Measurements from ENCODE around the gene CMTM4. TPM values are rescaled to one million over a fixed set of nuclear protein-coding genes. Genes with fewer than 3 reads are reported as not detected.

The CMTM4 gene
- total and polyA plus RNA-seq, 2 of the 8 experiments (the other 6 are each of a cell fraction or from before 2014, with no cell fraction given) = 35.3 to 51.7 TPM

GRCh38 chr16:66714062-66714461 is 17.5 kb upstream of the CMTM4 start:
- Histone ChIP-seq H4K8ac (ENCODE audit: extremely low read depth, insufficient read depth, low read length) (no peak overlapping the region), H4K20me1 (replicated peaks in 1 of 2; ENCODE audit: control insufficient read depth in 1 of 2, insufficient read depth in 2 of 2, low read length in 2 of 2) (peaks cover 2 to 5% of the 10 kb centered on the region in 2 experiments), H3K27ac (ENCODE audit: low read depth, low read length) (no peak overlapping the region), H2BK20ac (ENCODE audit: low read length) (no peak overlapping the region), H3K79me2 (ENCODE audit: control insufficient read depth in 1 of 2, insufficient read depth in 2 of 2, low read length in 2 of 2) (no peaks in the 10 kb centered on the region), H3K56ac (replicated peaks; ENCODE audit: insufficient read length, low read depth, low read length) (no peak overlapping the region), H3K9me3 (ENCODE audit: insufficient read depth in 2 of 2, low read depth in 1 of 2, low read length in 1 of 2) (no peaks in the 10 kb centered on the region), H2AFZ (ENCODE audit: low read length) (no peak overlapping the region), H3K36me3 (ENCODE audit: control insufficient read depth in 2 of 4, insufficient read depth in 4 of 4, low read length in 3 of 4) (peaks cover 0 to 4% (median 1%) of the 10 kb centered on the region in 4 experiments; a peak in 3 of 8 replicates), H4K5ac (ENCODE audit: insufficient read length, low read depth, low read length) (no peak overlapping the region), H3K23me2 (ENCODE audit: low read depth, low read length) (0 out of 2 replicates have a peak, but pooled peaks cover 2% of the 10 kb centered on the region), H3K9ac (replicated peaks in 1 of 4; ENCODE audit: extremely low read depth in 1 of 4, low read depth in 3 of 4, low read length in 3 of 4) (no peak overlapping the region), H3K79me1 (ENCODE audit: low read depth, low read length) (no peaks in the 10 kb centered on the region; the same call in 1 of the 2 replicates), H3K4me3 (ENCODE audit: extremely low read depth in 1 of 4, insufficient read depth in 2 of 4, low read depth in 3 of 4, low read length in 4 of 4) (no peak overlapping the region), H3K18ac (ENCODE audit: extremely low read depth, low read length) (no peak overlapping the region), H3K27me3 (replicated peaks in 1 of 4; ENCODE audit: control insufficient read depth in 3 of 4, extremely low read depth in 1 of 4, insufficient read depth in 3 of 4, low read length in 3 of 4) (no peaks in the 10 kb centered on the region), H3K14ac (ENCODE audit: insufficient read length) (no peak overlapping the region), H4K91ac (replicated peaks; ENCODE audit: insufficient read length, low read length) (no peak overlapping the region), H3K4ac (replicated peaks; ENCODE audit: insufficient read length, low read depth, low read length) (no peak overlapping the region), H3K23ac (ENCODE audit: insufficient read length) (no peak overlapping the region), H3K4me1 (replicated peaks in 1 of 4; ENCODE audit: control insufficient read depth in 3 of 4, insufficient read depth in 4 of 4, low read length in 3 of 4) (no peaks in the 10 kb centered on the region), H2BK15ac (ENCODE audit: low read length) (no peak overlapping the region), H2BK5ac (ENCODE audit: low read depth, low read length) (no peak overlapping the region), H3K4me2 (ENCODE audit: insufficient read depth in 1 of 2, low read depth in 2 of 2, low read length in 2 of 2) (no peak overlapping the region), H2BK120ac (replicated peaks; ENCODE audit: low read depth, low read length) (no peak overlapping the region), H2BK12ac (ENCODE audit: low read depth, low read length) (no peak overlapping the region), H2AK5ac (ENCODE audit: low read depth, low read length) (no peak overlapping the region)
- no peak for FAIRE-seq
- WGBS, 2 experiments (ENCODE audit: extremely low coverage in 1 of 2, insufficient coverage in 1 of 2, insufficient read length in 1 of 2, insufficient replicate concordance in 2 of 2, low coverage in 1 of 2, low lambda C conversion rate in 2 of 2, missing lambda C conversion rate in 1 of 2) = 92% methylated on average over 5 of the region's 6 CpGs; no CpG with 5 or more reads in 1 of the 2 experiments
- POLR2A ChIA-PET (ENCODE audit: partially characterized antibody) = interaction anchor here (0.6 to 2.7 kb wide), 5 partner anchors 9 to 37 kb away, joined by 3 to 11 read pairs (median 4); partner anchors contain the start of gene DYNC1LI2
- no peak for DNase-seq (ENCODE audit: low read depth in 1 of 2, low spot score in 2 of 2)
- CTCF ChIA-PET (ENCODE audit: partially characterized antibody) = interaction anchor here (0.7 to 3.0 kb wide), 7 partner anchors 9 to 114 kb away, joined by 3 to 15 read pairs (median 5); no protein-coding TSS in a partner anchor
- TF ChIP-seq CHD1 (IDR thresholded peaks at IDR 0.05; ENCODE audit: low read depth, low read length) = no peak
- TF ChIP-seq SP2 (IDR thresholded peaks at IDR 0.05; ENCODE audit: low read length) = no peak
- TF ChIP-seq BRCA1 (IDR thresholded peaks at IDR 0.05; ENCODE audit: low read depth, low read length) = no peak
- TF ChIP-seq CREB1 (IDR thresholded peaks at IDR 0.05) = no peak
- TF ChIP-seq HDAC2 (IDR thresholded peaks at IDR 0.05; ENCODE audit: borderline replicate concordance in 1 of 2, low read depth in 2 of 2, low read length in 2 of 2) = no peak
- TF ChIP-seq NANOG (IDR thresholded peaks at IDR 0.05; ENCODE audit: insufficient read depth, low read depth, low read length, poor library complexity, severe bottlenecking) = no peak
- TF ChIP-seq CHD2 (IDR thresholded peaks at IDR 0.05; ENCODE audit: low read length) = no peak
- no peak for TF ChIP-seq BACH1 (IDR thresholded peaks at IDR 0.05; ENCODE audit: low read length)
- TF ChIP-seq CBX8 (IDR thresholded peaks at IDR 0.05; ENCODE audit: borderline replicate concordance, low read depth, low read length) = no peak
- TF ChIP-seq EP300 (IDR thresholded peaks at IDR 0.05; ENCODE audit: borderline replicate concordance in 1 of 2, low read depth in 2 of 2, low read length in 2 of 2) = no peak
- no peak for TF ChIP-seq EGR1 (IDR thresholded peaks at IDR 0.05; ENCODE audit: borderline replicate concordance, low read depth, low read length)
- no peak for TF ChIP-seq E2F6 (IDR thresholded peaks at IDR 0.05)
- no peak for TF ChIP-seq SIRT6 (IDR thresholded peaks at IDR 0.05; ENCODE audit: low read length)
- no peak for TF ChIP-seq RFX5 (IDR thresholded peaks at IDR 0.05; ENCODE audit: borderline replicate concordance, low read depth, low read length)

All from H1 (cell line).